MCF 10A (cell line): ENCODE measurements around the gene HPCAL1. TPM values are rescaled to one million over a fixed set of nuclear protein-coding genes. Genes with fewer than 3 reads are reported as not detected.

ENCODE experiments used
- BruUV-seq: library from RNA; stranded (reverse); fragments of 400-500 nt; replicated peaks from 2 replicates; lab custom pipeline; 2021; lab: Mats Ljungman, UMichigan
- CTCF ChIA-PET: fragments of 300-600 bp; sonication (Branson Sonifier 250); formaldehyde crosslinking; extraction: SDS; loops from one replicate; lab custom pipeline; 2021; ENCODE audit warnings: antibody characterized with exemption, inconsistent platforms; lab: Yijun Ruan, JAX
- POLR2A ChIA-PET: fragments of 300-600, 350-650 bp; sonication (Branson Sonifier 250); formaldehyde crosslinking; extraction: SDS; loops from one replicate; lab custom pipeline; 2020; ENCODE audit warnings: antibody characterized with exemption, inconsistent platforms; lab: Yijun Ruan, JAX
- DNase-seq: peaks from one replicate; pipeline ENCODE4 v3.0.0-alpha.2; 2018; ENCODE audit not compliant: unreplicated experiment
- H3K27ac Mint-ChIP-seq: one replicate; pipeline ENCODE4 v1.8.0; 2022; ENCODE audit warnings: mild to moderate bottlenecking, low read depth, mixed read lengths; ENCODE audit not compliant: unreplicated experiment
- H3K27me3 Mint-ChIP-seq: one replicate; pipeline ENCODE4 v1.8.0; 2022; ENCODE audit warnings: mixed read lengths; ENCODE audit not compliant: insufficient read depth, unreplicated experiment
- H3K36me3 Mint-ChIP-seq: one replicate; pipeline ENCODE4 v1.8.0; 2022; ENCODE audit warnings: mild to moderate bottlenecking, moderate library complexity, mixed read lengths; ENCODE audit not compliant: insufficient read depth, unreplicated experiment
- H3K4me1 Mint-ChIP-seq: one replicate; pipeline ENCODE4 v1.8.0; 2022; ENCODE audit warnings: mixed read lengths; ENCODE audit not compliant: insufficient read depth, unreplicated experiment
- H3K4me3 Mint-ChIP-seq: one replicate; pipeline ENCODE4 v1.8.0; 2022; ENCODE audit warnings: mild to moderate bottlenecking, moderate library complexity, mixed read lengths; ENCODE audit not compliant: unreplicated experiment
- H3K9me3 Mint-ChIP-seq: one replicate; pipeline ENCODE4 v1.8.0; 2022; ENCODE audit warnings: mixed read lengths; ENCODE audit not compliant: unreplicated experiment
- CTCF ChIP-seq: fragments of 200-600 bp; IDR thresholded peaks from one replicate; pipeline ENCODE4 v1.8.0; 2022; ENCODE audit warnings: antibody characterized with exemption, mild to moderate bottlenecking; ENCODE audit not compliant: unreplicated experiment
- intact Hi-C: fragments of 100-400 bp; cut with micrococcal nuclease; formaldehyde crosslinking; loops from 2 replicates; pipeline ENCODE4 v1.14.1; 2022
- total RNA-seq: library from RNA; stranded (reverse); gene quantifications from 2 replicates; pipeline ENCODE4 v1.2.3, GENCODE V29; 2022

The HPCAL1 gene
- total RNA-seq, 1 experiment from 2014 or later: 144 TPM

GRCh38 chr2:10380048-10380926, 77.6 kb downstream of the HPCAL1 start:
- Mint-ChIP-seq H3K4me1 (peaks cover 42% of the 10 kb centered on the region), H3K36me3 (peaks cover 24% of the 10 kb centered on the region), H3K27me3 (no peaks in the 10 kb centered on the region), H3K27ac (peak overlapping the region; percentile 48), H3K4me3 (no peak overlapping the region), H3K9me3 (no peaks in the 10 kb centered on the region)
- BruUV-seq: no TSS peak
- POLR2A ChIA-PET: interaction anchor here (0.8 to 2.5 kb wide), 5 partner anchors 9 to 78 kb away, joined by 3 to 11 read pairs (median 5); no protein-coding TSS in a partner anchor
- DNase-seq: peak; percentile 49
- CTCF ChIA-PET: interaction anchor here (0.6 to 1.9 kb wide), 7 partner anchors 13 to 301 kb away, joined by 3 to 14 read pairs (median 3); no protein-coding TSS in a partner anchor
- intact Hi-C loops: no loop called here
- TF ChIP-seq CTCF: no peak

GRCh38 chr2:10381997-10382353, 79.3 kb downstream of the HPCAL1 start:
- intact Hi-C loops: no loop called here
- Mint-ChIP-seq H3K36me3 (peaks cover 24% of the 10 kb centered on the region), H3K27me3 (no peaks in the 10 kb centered on the region), H3K4me1 (peaks cover 45% of the 10 kb centered on the region), H3K4me3 (no peak overlapping the region), H3K9me3 (no peaks in the 10 kb centered on the region), H3K27ac (no peak overlapping the region)
- no TSS peak for BruUV-seq
- DNase-seq: no peak
- CTCF ChIA-PET: interaction anchor here (0.6 to 1.2 kb wide), 2 partner anchors 15 to 28 kb away, joined by 3 to 4 read pairs; no protein-coding TSS in a partner anchor
- no peak for TF ChIP-seq CTCF
- POLR2A ChIA-PET: interaction anchor here (1.6 kb wide), 2 partner anchors 23 to 26 kb away, joined by 6 to 7 read pairs; no protein-coding TSS in a partner anchor

- H3K36me3 Mint-ChIP-seq: peaks cover 24% of the 10 kb centered on the region
- CTCF ChIA-PET: interaction anchor here (0.6 to 1.2 kb wide), 3 partner anchors 15 to 50 kb away, joined by 3 to 4 read pairs (median 4); no protein-coding TSS in a partner anchor
- peak; percentile 31 for DNase-seq
- intact Hi-C loops: no loop called here
- H3K4me3 Mint-ChIP-seq: no peak overlapping the region
- POLR2A ChIA-PET: interaction anchor here (1.6 kb wide), 2 partner anchors 23 to 26 kb away, joined by 6 to 7 read pairs; no protein-coding TSS in a partner anchor
- no TSS peak for BruUV-seq
- H3K27ac Mint-ChIP-seq: no peak overlapping the region
- TF ChIP-seq CTCF: no peak
- peaks cover 48% of the 10 kb centered on the region for H3K4me1 Mint-ChIP-seq
- H3K27me3 Mint-ChIP-seq: no peaks in the 10 kb centered on the region
- H3K9me3 Mint-ChIP-seq: no peaks in the 10 kb centered on the region
These were observed 79.8 kb downstream of the HPCAL1 start for GRCh38 chr2:10382354-10383061.
